ENCODE results near the gene ALDH1A3.

GRCh38 chr15:100879464-100880138, at the start of gene ALDH1A3:
- TF ChIP-seq, protein P1, sequence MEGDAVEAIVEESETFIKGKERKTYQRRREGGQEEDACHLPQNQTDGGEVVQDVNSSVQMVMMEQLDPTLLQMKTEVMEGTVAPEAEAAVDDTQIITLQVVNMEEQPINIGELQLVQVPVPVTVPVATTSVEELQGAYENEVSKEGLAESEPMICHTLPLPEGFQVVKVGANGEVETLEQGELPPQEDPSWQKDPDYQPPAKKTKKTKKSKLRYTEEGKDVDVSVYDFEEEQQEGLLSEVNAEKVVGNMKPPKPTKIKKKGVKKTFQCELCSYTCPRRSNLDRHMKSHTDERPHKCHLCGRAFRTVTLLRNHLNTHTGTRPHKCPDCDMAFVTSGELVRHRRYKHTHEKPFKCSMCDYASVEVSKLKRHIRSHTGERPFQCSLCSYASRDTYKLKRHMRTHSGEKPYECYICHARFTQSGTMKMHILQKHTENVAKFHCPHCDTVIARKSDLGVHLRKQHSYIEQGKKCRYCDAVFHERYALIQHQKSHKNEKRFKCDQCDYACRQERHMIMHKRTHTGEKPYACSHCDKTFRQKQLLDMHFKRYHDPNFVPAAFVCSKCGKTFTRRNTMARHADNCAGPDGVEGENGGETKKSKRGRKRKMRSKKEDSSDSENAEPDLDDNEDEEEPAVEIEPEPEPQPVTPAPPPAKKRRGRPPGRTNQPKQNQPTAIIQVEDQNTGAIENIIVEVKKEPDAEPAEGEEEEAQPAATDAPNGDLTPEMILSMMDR (IDR thresholded peaks at IDR 0.05): no peak
- peak in 1 of 2 donors; percentile 28 for TF ChIP-seq POLR2A (IDR thresholded peaks at IDR 0.05)

Data from thyroid gland (tissue), 4 donors.